Caco-2 (cell line): ENCODE measurements around the gene BRCC3. TPM values are rescaled to one million over a fixed set of nuclear protein-coding genes. Genes with fewer than 3 reads are reported as not detected.

Experiments used
- BruUV-seq: library from RNA; stranded (reverse); fragments of 400-500 nt; replicated peaks from 2 replicates; lab custom pipeline; 2021; lab: Mats Ljungman, UMichigan
- CTCF ChIA-PET: fragments of 300-600 bp; sonication (Branson Sonifier 250); formaldehyde crosslinking; loops from one replicate; lab custom pipeline; 2022; ENCODE audit warnings: antibody characterized with exemption; lab: Charles Lee
- POLR2A ChIA-PET: fragments of 300-600 bp; sonication (Branson Sonifier 250); formaldehyde crosslinking; loops from one replicate; lab custom pipeline; 2022; ENCODE audit warnings: antibody characterized with exemption; lab: Charles Lee
- DNase-seq, 2 experiments: peaks; one replicate each; pipeline versions ENCODE4 v3.0.0 to v3.0.0-alpha.2; 2020 to 2022
- H3K27me3 ChIP-seq: replicated peaks from 2 replicates; pipeline ENCODE4 v1.6.0; 2011; ENCODE audit warnings: low read length; ENCODE audit not compliant: control insufficient read depth, insufficient read depth
- H3K36me3 ChIP-seq: 2 replicates; pipeline ENCODE4 v1.5.1; 2011; ENCODE audit warnings: low read length; ENCODE audit not compliant: control insufficient read depth, insufficient read depth
- H3K4me1 ChIP-seq: fragments of 250-450 bp; sonication (Bioruptor Pico); 2 replicates; pipeline ENCODE4 v1.5.1; 2020; ENCODE audit warnings: mild to moderate bottlenecking
- H3K4me3 ChIP-seq: 2 replicates; pipeline ENCODE4 v1.5.1; 2011; ENCODE audit warnings: low read depth, mild to moderate bottlenecking, control low read depth, low read length
- H3K9me3 ChIP-seq: fragments of 250-450 bp; sonication (Bioruptor Pico); 2 replicates; pipeline ENCODE4 v1.5.1; 2020; ENCODE audit warnings: mild to moderate bottlenecking, moderate library complexity
- H3K27ac Mint-ChIP-seq: one replicate; pipeline ENCODE4 v1.8.0; 2022; ENCODE audit warnings: mixed read lengths; ENCODE audit not compliant: unreplicated experiment
- H3K27me3 Mint-ChIP-seq: one replicate; pipeline ENCODE4 v1.8.0; 2022; ENCODE audit warnings: mixed read lengths; ENCODE audit not compliant: insufficient read depth, unreplicated experiment
- H3K36me3 Mint-ChIP-seq: one replicate; pipeline ENCODE4 v1.8.0; 2022; ENCODE audit warnings: mild to moderate bottlenecking, mixed read lengths; ENCODE audit not compliant: insufficient read depth, unreplicated experiment
- H3K4me1 Mint-ChIP-seq: one replicate; pipeline ENCODE4 v1.8.0; 2022; ENCODE audit warnings: low read depth, mixed read lengths; ENCODE audit not compliant: unreplicated experiment
- H3K4me3 Mint-ChIP-seq: one replicate; pipeline ENCODE4 v1.8.0; 2022; ENCODE audit warnings: mild to moderate bottlenecking, moderate library complexity, mixed read lengths; ENCODE audit not compliant: unreplicated experiment
- H3K9me3 Mint-ChIP-seq: one replicate; pipeline ENCODE4 v1.8.0; 2022; ENCODE audit warnings: mixed read lengths; ENCODE audit not compliant: unreplicated experiment
- CTCF ChIP-seq, 2 experiments: fragments of 200-600 bp in 1 of 2; IDR thresholded peaks; 1 replicate in 1 of 2; 2 replicates in 1 of 2; pipeline versions ENCODE4 v1.5.1 to v1.8.0; 2011 to 2022; ENCODE audit warnings: antibody characterized with exemption in 1 of 2, control low read depth in 1 of 2, inconsistent platforms in 1 of 2, low read depth in 1 of 2, low read length in 1 of 2, mild to moderate bottlenecking in 1 of 2, moderate library complexity in 1 of 2; ENCODE audit not compliant: insufficient read depth in 1 of 2, severe bottlenecking in 1 of 2, unreplicated experiment in 1 of 2
- intact Hi-C: fragments of 100-400 bp; cut with micrococcal nuclease; formaldehyde crosslinking; loops from one replicate; pipeline ENCODE4 v1.10.0; 2022; ENCODE audit not compliant: unreplicated experiment
- total RNA-seq: library from RNA; stranded (reverse); gene quantifications from 2 replicates; pipeline ENCODE4 v1.2.3, GENCODE V29; 2022

Gene BRCC3
- total RNA-seq, 1 experiment from 2014 or later: 30.4 TPM

GRCh38 chrX:155169881-155170280, 98.6 kb downstream of the BRCC3 start:
- ChIA-PET CTCF (no interaction called here), POLR2A (no interaction called here)
- intact Hi-C loops: no loop called here
- H3K9me3 ChIP-seq: no peaks in the 10 kb centered on the region
- no peaks in the 10 kb centered on the region for H3K36me3 ChIP-seq
- Mint-ChIP-seq H3K4me1 (no peaks in the 10 kb centered on the region), H3K36me3 (no peaks in the 10 kb centered on the region), H3K4me3 (no peak overlapping the region), H3K27ac (no peak overlapping the region), H3K9me3 (no peaks in the 10 kb centered on the region), H3K27me3 (peaks cover 10% of the 10 kb centered on the region)
- H3K27me3 ChIP-seq: no peaks in the 10 kb centered on the region
- TF ChIP-seq CTCF (IDR thresholded peaks at IDR 0.05; ENCODE audit: insufficient read depth in 1 of 2, low read depth in 1 of 2, low read length in 1 of 2, severe bottlenecking in 1 of 2, unreplicated experiment in 1 of 2): no peak
- BruUV-seq: no TSS peak
- H3K4me1 ChIP-seq: no peaks in the 10 kb centered on the region
- no peak for DNase-seq
- H3K4me3 ChIP-seq: no peak overlapping the region

Other genes with a start within 250 kb of the BRCC3 start
- not detected in 2 replicates for gene SMIM9, start 236.8 kb upstream of the BRCC3 start, total RNA-seq
- gene F8A1, start 185.2 kb upstream of the BRCC3 start, total RNA-seq: 20.0 and 27.2 TPM in 2 replicates
- gene F8, start 48.8 kb upstream of the BRCC3 start, total RNA-seq: 0.20 and 0.32 TPM in 2 replicates
- 47.3 and 52.9 TPM in 2 replicates for gene FUNDC2, start 44.7 kb upstream of the BRCC3 start, total RNA-seq
- 1.7 and 1.8 TPM in 2 replicates for gene CMC4, start 372 bp upstream of the BRCC3 start, total RNA-seq
- gene MTCP1, start 372 bp upstream of the BRCC3 start, total RNA-seq: 11.3 and 11.7 TPM in 2 replicates
- 54.8 and 56.8 TPM in 2 replicates for gene VBP1, start 145.0 kb downstream of the BRCC3 start, total RNA-seq
- 0.18 and 0.23 TPM in 2 replicates for gene RAB39B, start 193.0 kb downstream of the BRCC3 start, total RNA-seq